Skin of body (tissue), 1 donor: ENCODE results near the gene FLT4. TPM values are rescaled to one million over a fixed set of nuclear protein-coding genes. Genes with fewer than 3 reads are reported as not detected.

Experiments used
- total RNA-seq: library from RNA; depleted of rRNA; stranded (reverse); fragments of >200 nt; gene quantifications from one replicate; pipeline ENCODE4 v1.2.3, GENCODE V29; 2014

Gene FLT4
- total RNA-seq, 1 donor from 2014 or later, result 7.5 TPM

Other genes with a start within 250 kb of the FLT4 start
- gene CNOT6, start 155.2 kb downstream of the FLT4 start, total RNA-seq, result 25.0 TPM
- not detected for gene SCGB3A1, start 58.1 kb downstream of the FLT4 start, total RNA-seq
- not detected for gene OR2Y1, start 90.5 kb upstream of the FLT4 start, total RNA-seq
- 54.4 TPM for gene MGAT1, start 153.2 kb upstream of the FLT4 start, total RNA-seq
- gene ZFP62, start 211.7 kb upstream of the FLT4 start, total RNA-seq, result 28.4 TPM
- gene BTNL8, start 249.6 kb upstream of the FLT4 start, total RNA-seq, result 0.49 TPM